NB4 (cell line): ENCODE results near the gene IL23R.

Experiments
- MYC ChIP-seq: IDR thresholded peaks from 2 replicates; pipeline ENCODE4 v1.6.1; 2011; ENCODE audit warnings: low read depth, low read length
- POLR2A ChIP-seq: IDR thresholded peaks from 2 replicates; pipeline ENCODE4 v1.6.1; 2011; ENCODE audit warnings: mild to moderate bottlenecking; ENCODE audit not compliant: insufficient read length; ENCODE audit errors: extremely low read depth
- TF ChIP-seq, protein P1 (sequence below): IDR thresholded peaks from one replicate; pipeline ENCODE4 v1.5.1; 2012; ENCODE audit warnings: low read depth, low read length

DNA sequence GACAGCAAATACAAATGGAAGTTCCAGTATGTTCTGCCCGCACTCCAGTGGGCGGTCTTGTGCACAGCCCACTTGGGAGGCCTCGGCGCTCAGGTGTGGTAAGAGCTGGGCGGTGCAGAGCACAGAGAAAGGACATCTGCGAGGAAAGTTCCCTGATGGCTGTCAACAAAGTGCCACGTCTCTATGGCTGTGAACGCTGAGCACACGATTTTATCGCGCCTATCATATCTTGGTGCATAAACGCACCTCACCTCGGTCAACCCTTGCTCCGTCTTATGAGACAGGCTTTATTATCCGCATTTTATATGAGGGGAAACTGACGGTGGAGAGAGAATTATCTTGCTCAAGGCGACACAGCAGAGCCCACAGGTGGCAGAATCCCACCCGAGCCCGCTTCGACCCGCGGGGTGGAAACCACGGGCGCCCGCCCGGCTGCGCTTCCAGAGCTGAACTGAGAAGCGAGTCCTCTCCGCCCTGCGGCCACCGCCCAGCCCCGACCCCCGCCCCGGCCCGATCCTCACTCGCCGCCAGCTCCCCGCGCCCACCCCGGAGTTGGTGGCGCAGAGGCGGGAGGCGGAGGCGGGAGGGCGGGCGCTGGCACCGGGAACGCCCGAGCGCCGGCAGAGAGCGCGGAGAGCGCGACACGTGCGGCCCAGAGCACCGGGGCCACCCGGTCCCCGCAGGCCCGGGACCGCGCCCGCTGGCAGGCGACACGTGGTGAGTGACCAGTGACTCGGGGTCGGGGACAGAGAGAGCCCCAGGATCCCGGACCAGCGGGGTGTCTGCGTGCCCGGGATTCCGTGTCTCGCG lies 141.2 kb downstream of the IL23R start, which contains the start of gene IL12RB2:
- TF ChIP-seq, protein P1, sequence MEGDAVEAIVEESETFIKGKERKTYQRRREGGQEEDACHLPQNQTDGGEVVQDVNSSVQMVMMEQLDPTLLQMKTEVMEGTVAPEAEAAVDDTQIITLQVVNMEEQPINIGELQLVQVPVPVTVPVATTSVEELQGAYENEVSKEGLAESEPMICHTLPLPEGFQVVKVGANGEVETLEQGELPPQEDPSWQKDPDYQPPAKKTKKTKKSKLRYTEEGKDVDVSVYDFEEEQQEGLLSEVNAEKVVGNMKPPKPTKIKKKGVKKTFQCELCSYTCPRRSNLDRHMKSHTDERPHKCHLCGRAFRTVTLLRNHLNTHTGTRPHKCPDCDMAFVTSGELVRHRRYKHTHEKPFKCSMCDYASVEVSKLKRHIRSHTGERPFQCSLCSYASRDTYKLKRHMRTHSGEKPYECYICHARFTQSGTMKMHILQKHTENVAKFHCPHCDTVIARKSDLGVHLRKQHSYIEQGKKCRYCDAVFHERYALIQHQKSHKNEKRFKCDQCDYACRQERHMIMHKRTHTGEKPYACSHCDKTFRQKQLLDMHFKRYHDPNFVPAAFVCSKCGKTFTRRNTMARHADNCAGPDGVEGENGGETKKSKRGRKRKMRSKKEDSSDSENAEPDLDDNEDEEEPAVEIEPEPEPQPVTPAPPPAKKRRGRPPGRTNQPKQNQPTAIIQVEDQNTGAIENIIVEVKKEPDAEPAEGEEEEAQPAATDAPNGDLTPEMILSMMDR, result no peak
- TF ChIP-seq MYC, result no peak
- TF ChIP-seq POLR2A, result no peak
